Measurements from ENCODE around the gene SLC20A1.

The SLC20A1 gene

GRCh38 chr2:112646791-112647689, 1.3 kb downstream of the SLC20A1 start:
- TF ChIP-seq CTCF (conservative IDR thresholded peaks at IDR 0.05; ENCODE audit: low read depth, low read length) = no peak
- DNase-seq (ENCODE audit: low read depth) = peak; percentile 43
- H3K4me3 ChIP-seq (ENCODE audit: low read depth, low read length) = peak overlapping the region; percentile 80

DNA sequence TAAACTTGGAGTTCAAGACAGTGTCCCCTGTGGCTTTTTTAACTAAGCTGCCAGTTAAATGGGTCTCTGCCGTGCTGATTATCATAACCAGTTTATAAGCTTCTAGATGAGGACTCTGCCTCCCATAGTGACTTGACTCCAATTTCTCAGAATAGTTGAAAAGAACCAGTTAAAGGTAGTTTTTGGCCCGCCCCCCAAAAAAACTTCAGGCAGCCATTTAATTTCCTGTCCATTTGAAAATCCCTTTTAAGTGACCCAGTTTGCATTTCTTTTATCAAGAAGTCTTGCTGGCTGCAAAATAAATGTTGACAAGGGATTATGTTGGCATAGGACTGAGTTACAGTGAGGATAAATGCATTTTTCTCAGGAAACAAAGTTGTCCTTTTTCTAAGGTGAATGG, 2.3 kb downstream of the SLC20A1 start:
- no peak for TF ChIP-seq CTCF (conservative IDR thresholded peaks at IDR 0.05; ENCODE audit: low read depth, low read length)
- DNase-seq (ENCODE audit: low read depth) = no peak
- H3K4me3 ChIP-seq (ENCODE audit: low read depth, low read length) = peak overlapping the region; percentile 80

DNA sequence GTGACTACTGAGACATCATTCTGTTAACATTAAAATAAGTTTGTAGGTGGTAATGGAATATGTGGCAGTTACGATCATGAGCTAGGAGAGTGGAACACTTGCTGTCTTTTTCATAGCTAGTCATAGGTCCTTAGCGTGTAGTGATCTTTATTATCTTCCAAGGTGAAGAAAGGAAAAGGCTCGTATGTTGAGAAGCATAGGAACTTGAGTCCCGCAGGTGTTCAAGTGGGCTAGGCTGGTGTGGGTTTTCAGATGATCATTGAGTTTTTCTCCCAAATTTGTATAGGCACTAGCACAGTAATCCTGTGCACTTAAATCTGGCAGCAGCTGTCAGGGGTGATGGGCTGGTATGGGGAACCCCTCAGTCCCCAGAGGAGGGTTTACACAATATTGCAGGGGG, 10.9 kb downstream of the SLC20A1 start:
- TF ChIP-seq CTCF (conservative IDR thresholded peaks at IDR 0.05; ENCODE audit: low read depth, low read length) = no peak
- DNase-seq (ENCODE audit: low read depth) = no peak
- H3K4me3 ChIP-seq (ENCODE audit: low read depth, low read length) = no peak overlapping the region

DNA sequence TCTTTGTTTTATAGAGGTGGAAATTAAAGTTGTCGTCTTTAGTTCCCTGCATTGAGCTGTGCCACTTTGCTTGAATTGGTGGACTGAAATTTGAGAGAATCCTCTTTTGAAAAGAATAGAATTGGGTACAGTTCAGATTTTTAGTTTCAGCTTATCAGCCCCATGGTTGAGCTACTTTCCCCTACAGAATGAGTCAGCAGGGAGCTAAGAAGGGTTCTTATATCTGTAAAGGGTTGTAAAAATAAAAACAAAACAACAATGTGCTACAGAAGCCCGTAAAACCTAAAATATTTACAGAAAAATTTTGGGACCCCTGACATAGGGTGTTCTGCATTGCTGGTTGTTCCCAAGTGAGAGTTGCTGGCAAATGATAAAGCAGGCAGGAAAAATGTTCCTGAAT, 12.6 kb downstream of the SLC20A1 start:
- TF ChIP-seq CTCF (conservative IDR thresholded peaks at IDR 0.05; ENCODE audit: low read depth, low read length) = no peak

DNA sequence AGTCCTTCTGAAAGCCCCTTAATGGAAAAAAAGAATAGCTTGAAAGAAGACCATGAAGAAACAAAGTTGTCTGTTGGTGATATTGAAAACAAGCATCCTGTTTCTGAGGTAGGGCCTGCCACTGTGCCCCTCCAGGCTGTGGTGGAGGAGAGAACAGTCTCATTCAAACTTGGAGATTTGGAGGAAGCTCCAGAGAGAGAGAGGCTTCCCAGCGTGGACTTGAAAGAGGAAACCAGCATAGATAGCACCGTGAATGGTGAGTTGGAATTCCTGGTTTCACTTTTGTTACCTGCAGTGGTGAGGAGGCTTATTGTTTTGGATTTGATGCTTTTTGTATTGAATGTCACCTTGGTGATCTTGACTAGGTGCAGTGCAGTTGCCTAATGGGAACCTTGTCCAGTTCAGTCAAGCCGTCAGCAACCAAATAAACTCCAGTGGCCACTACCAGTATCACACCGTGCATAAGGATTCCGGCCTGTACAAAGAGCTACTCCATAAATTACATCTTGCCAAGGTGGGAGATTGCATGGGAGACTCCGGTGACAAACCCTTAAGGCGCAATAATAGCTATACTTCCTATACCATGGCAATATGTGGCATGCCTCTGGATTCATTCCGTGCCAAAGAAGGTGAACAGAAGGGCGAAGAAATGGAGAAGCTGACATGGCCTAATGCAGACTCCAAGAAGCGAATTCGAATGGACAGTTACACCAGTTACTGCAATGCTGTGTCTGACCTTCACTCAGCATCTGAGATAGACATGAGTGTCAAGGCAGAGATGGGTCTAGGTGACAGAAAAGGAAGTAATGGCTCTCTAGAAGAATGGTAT, 13.3 kb downstream of the SLC20A1 start:
- H3K4me3 ChIP-seq (ENCODE audit: low read depth, low read length) = no peak overlapping the region
- TF ChIP-seq CTCF (conservative IDR thresholded peaks at IDR 0.05; ENCODE audit: low read depth, low read length) = peak; percentile 25
- DNase-seq (ENCODE audit: low read depth) = peak; percentile 42

More for the DNA sequence above, 12.6 kb downstream of the SLC20A1 start:
- DNase-seq (ENCODE audit: low read depth) = no peak
- no peak overlapping the region for H3K4me3 ChIP-seq (ENCODE audit: low read depth, low read length)

GRCh38 chr2:112660138-112660537, 14.4 kb downstream of the SLC20A1 start:
- H3K4me3 ChIP-seq (ENCODE audit: low read depth, low read length) = no peak overlapping the region
- TF ChIP-seq CTCF (conservative IDR thresholded peaks at IDR 0.05; ENCODE audit: low read depth, low read length) = no peak
- DNase-seq (ENCODE audit: low read depth) = no peak

Measured in choroid plexus epithelial cell (primary cell).